ENCODE measurements around the gene FRAS1. TPM values are rescaled to one million over a fixed set of nuclear protein-coding genes. Genes with fewer than 3 reads are reported as not detected.

FRAS1 gene
- total RNA-seq, 1 donor from 2014 or later = 13.7 TPM

DNA sequence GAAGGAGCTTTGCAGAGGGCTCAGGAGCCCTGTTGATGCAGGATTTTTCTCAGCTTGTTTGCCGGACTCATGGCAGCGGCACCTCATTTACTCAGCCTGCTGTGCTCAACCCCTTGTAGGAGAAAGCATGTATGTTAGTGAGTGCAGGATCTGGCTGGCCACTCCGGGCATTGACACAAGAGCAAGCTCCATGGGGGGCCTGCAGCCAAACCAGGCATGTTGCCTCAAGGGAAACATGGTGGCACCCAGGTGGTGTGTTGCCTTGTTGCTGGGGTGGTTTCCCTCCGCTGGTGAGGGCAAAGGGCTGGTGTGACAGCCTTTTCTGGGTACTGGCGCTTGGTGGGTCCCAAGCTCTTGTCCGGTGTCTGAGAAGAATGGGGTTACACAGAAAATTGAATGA is 305.2 kb downstream of the FRAS1 start:
- Histone ChIP-seq H3K4me3 (ENCODE audit: low read depth, low read length) (no peak overlapping the region), H3K36me3 (ENCODE audit: control insufficient read depth, insufficient read depth, low read length) (no peaks in the 10 kb centered on the region), H3K27me3 (ENCODE audit: control insufficient read depth, insufficient read depth, low read length) (peaks cover 2% of the 10 kb centered on the region)
- DNase-seq (ENCODE audit: low read depth) (no peak), FAIRE-seq (no peak)
- TF ChIP-seq, protein P1, sequence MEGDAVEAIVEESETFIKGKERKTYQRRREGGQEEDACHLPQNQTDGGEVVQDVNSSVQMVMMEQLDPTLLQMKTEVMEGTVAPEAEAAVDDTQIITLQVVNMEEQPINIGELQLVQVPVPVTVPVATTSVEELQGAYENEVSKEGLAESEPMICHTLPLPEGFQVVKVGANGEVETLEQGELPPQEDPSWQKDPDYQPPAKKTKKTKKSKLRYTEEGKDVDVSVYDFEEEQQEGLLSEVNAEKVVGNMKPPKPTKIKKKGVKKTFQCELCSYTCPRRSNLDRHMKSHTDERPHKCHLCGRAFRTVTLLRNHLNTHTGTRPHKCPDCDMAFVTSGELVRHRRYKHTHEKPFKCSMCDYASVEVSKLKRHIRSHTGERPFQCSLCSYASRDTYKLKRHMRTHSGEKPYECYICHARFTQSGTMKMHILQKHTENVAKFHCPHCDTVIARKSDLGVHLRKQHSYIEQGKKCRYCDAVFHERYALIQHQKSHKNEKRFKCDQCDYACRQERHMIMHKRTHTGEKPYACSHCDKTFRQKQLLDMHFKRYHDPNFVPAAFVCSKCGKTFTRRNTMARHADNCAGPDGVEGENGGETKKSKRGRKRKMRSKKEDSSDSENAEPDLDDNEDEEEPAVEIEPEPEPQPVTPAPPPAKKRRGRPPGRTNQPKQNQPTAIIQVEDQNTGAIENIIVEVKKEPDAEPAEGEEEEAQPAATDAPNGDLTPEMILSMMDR (IDR thresholded peaks at IDR 0.05; ENCODE audit: insufficient read depth, low read length, severe bottlenecking) = no peak

DNA sequence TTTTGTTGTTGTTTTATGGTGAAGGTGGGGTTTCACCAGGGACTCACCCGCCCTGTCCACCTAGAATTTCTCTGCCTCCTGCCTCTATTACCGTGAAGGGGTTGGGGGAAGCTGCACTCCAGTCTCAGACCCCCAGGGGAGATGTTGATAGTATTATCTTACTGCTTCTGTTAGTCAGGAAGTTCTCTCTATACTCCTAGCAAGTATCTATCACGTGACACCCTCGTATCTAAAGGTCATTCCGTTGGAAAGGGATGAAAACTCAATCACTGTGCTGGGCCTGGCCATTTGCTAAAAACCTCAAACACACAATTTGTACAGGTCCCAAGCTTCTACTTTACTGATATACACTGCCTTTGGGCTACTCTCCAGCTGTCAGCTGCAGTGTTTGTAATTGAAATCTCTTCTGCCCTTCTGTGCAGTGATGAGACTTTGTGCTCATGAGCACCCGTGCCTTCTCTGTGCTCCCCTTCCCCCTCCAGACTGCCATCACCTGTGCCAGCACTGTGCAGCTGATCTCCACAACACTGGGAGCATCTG is 306.0 kb downstream of the FRAS1 start:
- DNase-seq (ENCODE audit: low read depth) = no peak
- H3K36me3 ChIP-seq (ENCODE audit: control insufficient read depth, insufficient read depth, low read length) = no peaks in the 10 kb centered on the region
- FAIRE-seq = peak; percentile 83
- TF ChIP-seq, protein P1 (IDR thresholded peaks at IDR 0.05; ENCODE audit: insufficient read depth, low read length, severe bottlenecking) = no peak
- H3K27me3 ChIP-seq (ENCODE audit: control insufficient read depth, insufficient read depth, low read length) = peaks cover 2% of the 10 kb centered on the region
- no peak overlapping the region for H3K4me3 ChIP-seq (ENCODE audit: low read depth, low read length)

DNA sequence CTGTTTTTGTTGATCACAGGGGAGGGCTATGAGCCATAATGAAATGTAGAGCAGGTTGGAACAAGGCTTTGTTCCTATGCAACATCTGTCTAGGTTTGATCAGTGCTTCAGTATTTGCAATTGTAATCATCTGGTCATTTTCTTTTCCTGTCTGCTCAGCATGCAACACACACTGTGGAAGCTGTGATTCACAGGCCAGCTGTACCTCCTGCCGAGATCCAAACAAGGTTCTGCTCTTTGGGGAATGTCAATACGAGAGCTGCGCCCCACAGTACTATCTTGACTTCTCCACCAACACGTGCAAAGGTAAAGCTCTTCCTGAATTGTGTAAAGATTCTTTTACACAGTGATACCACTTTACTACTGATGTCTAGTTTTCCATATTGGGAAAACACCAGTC is 312.6 kb downstream of the FRAS1 start:
- peak; percentile 77 for FAIRE-seq
- TF ChIP-seq, protein P1 (IDR thresholded peaks at IDR 0.05; ENCODE audit: insufficient read depth, low read length, severe bottlenecking) = no peak
- DNase-seq (ENCODE audit: low read depth) = peak; percentile 80
- Histone ChIP-seq H3K36me3 (ENCODE audit: control insufficient read depth, insufficient read depth, low read length) (no peaks in the 10 kb centered on the region), H3K4me3 (ENCODE audit: low read depth, low read length) (no peak overlapping the region), H3K27me3 (ENCODE audit: control insufficient read depth, insufficient read depth, low read length) (no peaks in the 10 kb centered on the region)

DNA sequence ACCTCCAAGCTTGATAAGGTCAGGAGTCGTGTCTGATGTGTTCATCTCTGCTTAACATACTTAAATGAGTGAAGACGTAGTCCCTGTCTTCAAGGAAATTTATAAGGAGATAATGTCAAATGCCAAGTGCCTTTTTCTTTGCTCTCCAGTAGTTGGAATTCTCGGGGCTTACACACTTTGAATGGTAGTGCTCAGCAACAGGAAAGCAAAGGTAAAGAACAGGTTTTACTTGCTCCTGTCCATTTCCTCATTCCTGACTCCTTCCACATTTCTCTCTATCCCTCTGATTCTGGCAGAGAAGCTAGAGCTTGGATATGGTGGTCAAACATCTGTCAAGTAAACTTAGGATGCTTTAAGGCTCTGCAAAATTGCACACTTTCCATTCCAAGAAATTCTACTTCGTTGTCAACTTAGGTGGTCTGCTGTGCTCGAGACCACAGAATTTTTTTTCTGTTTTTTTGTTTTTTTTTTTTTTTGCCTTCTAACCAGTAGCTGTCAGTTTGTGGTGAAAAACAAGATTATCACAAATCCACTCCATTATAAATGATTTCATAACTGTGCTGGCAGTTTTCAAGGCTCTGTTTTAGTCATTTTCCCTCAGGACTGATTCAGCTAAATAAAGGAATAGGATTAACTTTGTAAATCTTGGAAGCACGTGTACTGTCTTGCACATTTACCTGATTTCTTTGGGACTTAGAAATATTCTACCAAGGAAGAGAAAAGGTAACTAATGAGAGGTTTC is 313.7 kb downstream of the FRAS1 start:
- peak; percentile 86 for DNase-seq (ENCODE audit: low read depth)
- H3K4me3 ChIP-seq (ENCODE audit: low read depth, low read length) = no peak overlapping the region
- FAIRE-seq = no peak
- H3K27me3 ChIP-seq (ENCODE audit: control insufficient read depth, insufficient read depth, low read length) = no peaks in the 10 kb centered on the region
- H3K36me3 ChIP-seq (ENCODE audit: control insufficient read depth, insufficient read depth, low read length) = no peaks in the 10 kb centered on the region
- TF ChIP-seq, protein P1 (IDR thresholded peaks at IDR 0.05; ENCODE audit: insufficient read depth, low read length, severe bottlenecking) = no peak

DNA sequence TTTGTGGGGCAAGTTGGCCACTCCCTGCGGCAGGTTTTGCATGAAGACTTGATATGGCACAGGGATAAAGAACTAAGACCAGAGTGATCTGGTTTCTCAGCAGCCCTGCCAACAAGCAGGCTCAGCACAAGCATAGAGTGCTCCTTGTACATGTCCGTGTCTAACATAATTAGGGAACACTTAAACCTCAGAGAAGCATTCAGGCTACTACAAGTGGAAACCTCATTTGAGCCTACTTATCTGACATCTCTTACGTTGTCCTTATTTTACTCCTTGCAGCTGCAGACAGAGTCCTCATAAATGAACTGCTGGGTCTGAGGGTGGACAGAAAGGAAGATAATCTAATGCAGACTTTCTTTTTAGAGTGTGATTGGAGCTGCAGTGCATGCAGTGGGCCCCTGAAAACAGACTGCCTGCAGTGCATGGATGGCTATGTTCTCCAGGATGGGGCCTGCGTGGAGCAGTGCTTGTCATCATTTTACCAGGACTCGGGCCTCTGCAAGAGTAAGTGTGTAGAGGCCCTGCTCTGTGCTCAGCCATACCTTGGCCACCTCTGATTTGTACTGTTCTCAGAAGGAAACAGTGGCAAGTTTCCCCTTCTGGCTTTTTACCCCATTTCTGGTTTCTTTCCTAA is 315.3 kb downstream of the FRAS1 start:
- H3K27me3 ChIP-seq (ENCODE audit: control insufficient read depth, insufficient read depth, low read length) = no peaks in the 10 kb centered on the region
- no peak for DNase-seq (ENCODE audit: low read depth)
- TF ChIP-seq, protein P1 (IDR thresholded peaks at IDR 0.05; ENCODE audit: insufficient read depth, low read length, severe bottlenecking) = no peak
- H3K36me3 ChIP-seq (ENCODE audit: control insufficient read depth, insufficient read depth, low read length) = no peaks in the 10 kb centered on the region
- H3K4me3 ChIP-seq (ENCODE audit: low read depth, low read length) = no peak overlapping the region
- no peak for FAIRE-seq
